SIG-M5 treated with dmso at 0.1 percent for 504 hours (cell line): ENCODE data around the gene FZD8.

Experiments
- DNase-seq: peaks from one replicate; lab custom pipeline; 2025; ENCODE audit not compliant: unreplicated experiment; lab: John Stamatoyannopoulos, UW

FZD8 gene

GRCh38 chr10:35641676-35642034 is 441 bp downstream of the FZD8 start:
- DNase-seq = no peak

GRCh38 chr10:35640951-35641675 is 983 bp downstream of the FZD8 start:
- peak; percentile 16 for DNase-seq

GRCh38 chr10:35640474-35640873 is 1.6 kb downstream of the FZD8 start:
- DNase-seq = no peak

GRCh38 chr10:35639728-35640401 is 2.2 kb downstream of the FZD8 start:
- DNase-seq = no peak

GRCh38 chr10:35639021-35639727 is 2.9 kb downstream of the FZD8 start:
- DNase-seq = no peak

- no peak for DNase-seq
Measured at GRCh38 chr10:35638101-35638500, 4.0 kb downstream of the FZD8 start.

- DNase-seq = no peak
Measured at GRCh38 chr10:35637462-35637861, 4.6 kb downstream of the FZD8 start.

GRCh38 chr10:35636956-35637355 is 5.1 kb downstream of the FZD8 start:
- no peak for DNase-seq

GRCh38 chr10:35635576-35635975 is 6.5 kb downstream of the FZD8 start:
- peak; percentile 50 for DNase-seq

- no peak for DNase-seq
Measured at GRCh38 chr10:35633006-35633980, 8.8 kb downstream of the FZD8 start.

- no peak for DNase-seq
Measured at GRCh38 chr10:35632027-35632426, 10.1 kb downstream of the FZD8 start.

- DNase-seq = no peak
Measured at GRCh38 chr10:35631404-35631803, 10.7 kb downstream of the FZD8 start.

GRCh38 chr10:35626971-35627507 is 15.1 kb downstream of the FZD8 start:
- no peak for DNase-seq

GRCh38 chr10:35614312-35614711 is 27.8 kb downstream of the FZD8 start:
- DNase-seq = no peak

GRCh38 chr10:35613597-35614226 is 28.4 kb downstream of the FZD8 start:
- DNase-seq = peak; percentile 15

GRCh38 chr10:35613107-35613440 is 29.0 kb downstream of the FZD8 start:
- no peak for DNase-seq

GRCh38 chr10:35612385-35613106 is 29.6 kb downstream of the FZD8 start:
- DNase-seq = no peak

GRCh38 chr10:35611750-35612149 is 30.3 kb downstream of the FZD8 start:
- no peak for DNase-seq

- no peak for DNase-seq
Measured at GRCh38 chr10:35608328-35608672, 33.8 kb downstream of the FZD8 start.
